ENCODE results near the gene UIMC1. TPM values are rescaled to one million over a fixed set of nuclear protein-coding genes. Genes with fewer than 3 reads are reported as not detected.

UIMC1 gene
- total RNA-seq, 1 experiment from 2014 or later: 52.8 TPM

DNA sequence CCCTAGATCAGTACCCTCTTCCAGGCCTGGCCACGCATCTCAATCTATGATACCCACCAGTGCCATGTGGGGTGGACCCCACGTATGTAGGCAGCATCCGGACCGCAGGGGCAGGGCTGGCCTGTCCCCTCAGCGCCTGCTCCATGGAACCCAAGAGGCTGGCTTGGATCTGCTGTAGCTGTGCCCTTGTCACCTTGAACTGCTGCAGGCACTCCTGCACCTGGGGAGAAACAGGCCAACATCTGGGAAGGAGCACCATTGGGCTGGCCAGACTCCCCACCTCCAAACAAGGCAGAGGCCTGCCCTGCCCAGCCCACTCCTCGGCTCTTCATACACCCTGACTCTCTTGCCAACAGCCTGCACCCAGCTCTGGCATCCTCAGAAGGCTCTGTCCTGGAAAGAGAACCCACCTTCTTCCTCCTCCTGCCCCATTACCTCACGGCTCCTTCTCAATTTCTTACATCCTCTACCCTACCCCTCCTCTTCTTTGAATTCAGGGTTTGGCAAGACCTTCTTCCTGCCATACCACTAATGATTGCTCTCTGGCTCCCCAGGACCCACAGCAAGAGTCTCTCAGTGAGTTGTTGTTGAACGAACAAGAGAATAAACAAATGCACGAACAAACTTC is 115.1 kb downstream of the UIMC1 start:
- no TSS peak for BruUV-seq (replicated peaks)
- Histone ChIP-seq H3K4me3 (ENCODE audit: low read depth, low read length) (no peak overlapping the region), H3K36me3 (ENCODE audit: control insufficient read depth, insufficient read depth, low read length) (no peaks in the 10 kb centered on the region), H3K27me3 (replicated peaks; ENCODE audit: control insufficient read depth, insufficient read depth, low read length) (no peaks in the 10 kb centered on the region), H3K4me1 (no peaks in the 10 kb centered on the region), H3K9me3 (no peaks in the 10 kb centered on the region)
- intact Hi-C loops (cut with micrococcal nuclease; ENCODE audit: unreplicated experiment): no loop called here
- no peaks in the 10 kb centered on the region for H3K36me3 Mint-ChIP-seq (ENCODE audit: insufficient read depth, unreplicated experiment)
- no peak overlapping the region for H3K4me3 Mint-ChIP-seq (ENCODE audit: unreplicated experiment)
- no peak for DNase-seq
- no peaks in the 10 kb centered on the region for H3K9me3 Mint-ChIP-seq (ENCODE audit: unreplicated experiment)
- ChIA-PET CTCF (no interaction called here), POLR2A (interaction anchor here (0.5 kb wide), 1 partner anchor 361 kb away, joined by 4 read pairs; no protein-coding TSS in a partner anchor)
- H3K27ac Mint-ChIP-seq (ENCODE audit: unreplicated experiment): no peak overlapping the region
- H3K4me1 Mint-ChIP-seq (ENCODE audit: low read depth, unreplicated experiment): no peaks in the 10 kb centered on the region
- H3K27me3 Mint-ChIP-seq (ENCODE audit: insufficient read depth, unreplicated experiment): no peaks in the 10 kb centered on the region
- TF ChIP-seq, protein P1, sequence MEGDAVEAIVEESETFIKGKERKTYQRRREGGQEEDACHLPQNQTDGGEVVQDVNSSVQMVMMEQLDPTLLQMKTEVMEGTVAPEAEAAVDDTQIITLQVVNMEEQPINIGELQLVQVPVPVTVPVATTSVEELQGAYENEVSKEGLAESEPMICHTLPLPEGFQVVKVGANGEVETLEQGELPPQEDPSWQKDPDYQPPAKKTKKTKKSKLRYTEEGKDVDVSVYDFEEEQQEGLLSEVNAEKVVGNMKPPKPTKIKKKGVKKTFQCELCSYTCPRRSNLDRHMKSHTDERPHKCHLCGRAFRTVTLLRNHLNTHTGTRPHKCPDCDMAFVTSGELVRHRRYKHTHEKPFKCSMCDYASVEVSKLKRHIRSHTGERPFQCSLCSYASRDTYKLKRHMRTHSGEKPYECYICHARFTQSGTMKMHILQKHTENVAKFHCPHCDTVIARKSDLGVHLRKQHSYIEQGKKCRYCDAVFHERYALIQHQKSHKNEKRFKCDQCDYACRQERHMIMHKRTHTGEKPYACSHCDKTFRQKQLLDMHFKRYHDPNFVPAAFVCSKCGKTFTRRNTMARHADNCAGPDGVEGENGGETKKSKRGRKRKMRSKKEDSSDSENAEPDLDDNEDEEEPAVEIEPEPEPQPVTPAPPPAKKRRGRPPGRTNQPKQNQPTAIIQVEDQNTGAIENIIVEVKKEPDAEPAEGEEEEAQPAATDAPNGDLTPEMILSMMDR (IDR thresholded peaks at IDR 0.05; ENCODE audit: insufficient read depth in 1 of 2, low read depth in 1 of 2, low read length in 1 of 2, severe bottlenecking in 1 of 2, unreplicated experiment in 1 of 2): no peak

DNA sequence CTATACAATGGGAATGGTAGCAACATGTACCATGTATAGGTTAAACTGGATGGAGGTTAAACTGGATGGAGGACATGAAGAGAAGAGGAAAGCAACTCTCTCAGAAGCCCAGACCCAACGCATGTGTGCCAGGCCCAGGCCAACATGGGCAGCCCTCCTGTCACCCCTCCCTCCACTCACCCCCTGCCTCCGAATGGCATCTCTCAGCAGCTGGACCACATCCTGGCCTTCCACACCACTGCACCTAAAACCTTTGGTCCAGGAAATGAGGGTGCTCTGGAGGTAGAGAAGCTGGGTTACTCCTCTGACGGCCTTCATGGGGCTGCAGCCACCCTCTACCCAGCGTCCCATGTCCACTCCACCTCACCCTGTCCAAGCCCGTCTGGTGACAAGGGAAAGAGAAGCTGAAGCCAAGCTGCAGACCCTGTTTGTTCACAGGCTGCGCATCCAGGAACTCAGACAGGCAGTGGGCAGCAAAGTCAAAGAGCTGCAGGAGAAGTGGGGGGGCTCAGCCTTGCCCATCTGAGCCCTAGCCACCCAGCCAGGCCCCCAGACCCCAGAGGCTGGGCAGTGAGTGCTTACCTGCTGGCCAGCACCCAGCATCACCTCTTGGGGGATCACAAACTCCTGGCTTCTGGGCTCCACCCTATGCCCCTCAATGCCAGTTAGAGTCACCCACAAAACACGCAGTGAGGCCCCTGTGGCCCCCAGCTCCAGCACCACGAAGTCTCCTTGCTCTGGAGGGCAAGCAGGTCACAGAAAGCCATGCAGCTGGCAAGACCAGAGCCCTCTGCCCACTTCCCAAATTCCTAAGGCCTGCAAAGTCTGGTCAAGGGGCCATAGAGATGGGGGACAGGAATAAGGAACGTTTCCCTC is 115.9 kb downstream of the UIMC1 start:
- Mint-ChIP-seq H3K9me3 (ENCODE audit: unreplicated experiment) (no peaks in the 10 kb centered on the region), H3K27me3 (ENCODE audit: insufficient read depth, unreplicated experiment) (no peaks in the 10 kb centered on the region), H3K27ac (ENCODE audit: unreplicated experiment) (no peak overlapping the region), H3K4me3 (ENCODE audit: unreplicated experiment) (no peak overlapping the region), H3K4me1 (ENCODE audit: low read depth, unreplicated experiment) (no peaks in the 10 kb centered on the region), H3K36me3 (ENCODE audit: insufficient read depth, unreplicated experiment) (no peaks in the 10 kb centered on the region)
- no peak for DNase-seq
- no TSS peak for BruUV-seq (replicated peaks)
- H3K27me3 ChIP-seq (replicated peaks; ENCODE audit: control insufficient read depth, insufficient read depth, low read length): no peaks in the 10 kb centered on the region
- POLR2A ChIA-PET: no interaction called here
- CTCF ChIA-PET: no interaction called here
- TF ChIP-seq, protein P1 (IDR thresholded peaks at IDR 0.05; ENCODE audit: insufficient read depth in 1 of 2, low read depth in 1 of 2, low read length in 1 of 2, severe bottlenecking in 1 of 2, unreplicated experiment in 1 of 2): no peak
- no peak overlapping the region for H3K4me3 ChIP-seq (ENCODE audit: low read depth, low read length)
- no peaks in the 10 kb centered on the region for H3K36me3 ChIP-seq (ENCODE audit: control insufficient read depth, insufficient read depth, low read length)
- intact Hi-C loops (cut with micrococcal nuclease; ENCODE audit: unreplicated experiment): no loop called here
- no peaks in the 10 kb centered on the region for H3K9me3 ChIP-seq
- H3K4me1 ChIP-seq: no peaks in the 10 kb centered on the region

DNA sequence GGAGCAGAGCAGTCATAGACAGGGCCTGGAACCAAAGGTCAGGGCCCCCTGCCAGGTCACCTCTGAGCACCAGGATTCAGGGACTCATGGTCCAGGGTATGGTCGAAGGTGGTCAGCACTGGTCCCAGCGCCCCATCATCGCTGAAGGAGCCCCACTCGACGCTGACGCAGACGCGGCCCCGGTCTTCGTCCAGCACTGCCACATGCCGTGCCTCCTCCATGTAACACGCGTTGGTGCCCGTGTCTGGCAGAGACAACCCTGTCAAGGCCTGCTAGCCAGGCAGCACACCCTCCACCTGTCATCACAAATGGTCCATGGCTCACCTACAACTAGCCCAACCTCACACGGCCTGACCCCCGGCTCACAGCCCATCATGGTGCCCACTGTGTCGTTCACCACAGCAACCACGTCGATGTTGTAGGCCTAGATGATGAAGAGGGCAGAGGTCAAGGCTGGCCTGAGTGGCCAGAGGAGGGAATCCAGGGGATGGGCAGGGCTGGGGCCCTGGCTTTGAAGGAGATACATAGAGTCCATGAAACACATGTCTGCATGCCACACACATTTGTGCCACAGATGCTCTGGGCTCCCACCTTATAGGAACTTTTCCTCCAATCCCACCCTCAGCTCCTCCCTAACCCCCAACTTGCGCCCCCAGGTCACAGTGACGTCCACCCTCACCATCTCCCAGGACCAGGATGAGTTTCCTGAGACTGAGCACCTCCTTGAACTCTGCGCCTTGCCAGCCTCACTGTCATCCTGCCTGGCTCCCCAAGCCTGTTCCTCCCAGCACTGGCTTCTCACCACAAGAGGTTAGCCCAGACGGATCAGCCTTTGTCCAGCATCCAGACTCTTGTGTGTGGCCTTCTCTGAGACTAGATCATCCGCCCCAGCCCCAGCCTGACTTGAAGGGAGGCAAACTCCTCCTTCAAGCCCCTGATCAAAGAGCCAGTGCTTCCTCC is 117.0 kb downstream of the UIMC1 start:
- Mint-ChIP-seq H3K4me3 (ENCODE audit: unreplicated experiment) (no peak overlapping the region), H3K36me3 (ENCODE audit: insufficient read depth, unreplicated experiment) (no peaks in the 10 kb centered on the region), H3K9me3 (ENCODE audit: unreplicated experiment) (no peaks in the 10 kb centered on the region), H3K27ac (ENCODE audit: unreplicated experiment) (no peak overlapping the region), H3K27me3 (ENCODE audit: insufficient read depth, unreplicated experiment) (peaks cover 2% of the 10 kb centered on the region), H3K4me1 (ENCODE audit: low read depth, unreplicated experiment) (no peaks in the 10 kb centered on the region)
- Histone ChIP-seq H3K4me1 (no peaks in the 10 kb centered on the region), H3K4me3 (ENCODE audit: low read depth, low read length) (no peak overlapping the region), H3K27me3 (replicated peaks; ENCODE audit: control insufficient read depth, insufficient read depth, low read length) (no peaks in the 10 kb centered on the region), H3K36me3 (ENCODE audit: control insufficient read depth, insufficient read depth, low read length) (no peaks in the 10 kb centered on the region), H3K9me3 (no peaks in the 10 kb centered on the region)
- no peak for DNase-seq
- no TSS peak for BruUV-seq (replicated peaks)
- TF ChIP-seq, protein P1 (IDR thresholded peaks at IDR 0.05; ENCODE audit: insufficient read depth in 1 of 2, low read depth in 1 of 2, low read length in 1 of 2, severe bottlenecking in 1 of 2, unreplicated experiment in 1 of 2): no peak
- intact Hi-C loops (cut with micrococcal nuclease; ENCODE audit: unreplicated experiment): no loop called here
- ChIA-PET CTCF (no interaction called here), POLR2A (no interaction called here)

Data from Caco-2 (cell line).